ENCODE measurements around the gene GRK5.
"Not testable (repeated sequence)": the region's sequence is repeated elsewhere in the genome, so short reads cannot be mapped to it uniquely, and the experiment has no call there.

GRK5 gene

DNA sequence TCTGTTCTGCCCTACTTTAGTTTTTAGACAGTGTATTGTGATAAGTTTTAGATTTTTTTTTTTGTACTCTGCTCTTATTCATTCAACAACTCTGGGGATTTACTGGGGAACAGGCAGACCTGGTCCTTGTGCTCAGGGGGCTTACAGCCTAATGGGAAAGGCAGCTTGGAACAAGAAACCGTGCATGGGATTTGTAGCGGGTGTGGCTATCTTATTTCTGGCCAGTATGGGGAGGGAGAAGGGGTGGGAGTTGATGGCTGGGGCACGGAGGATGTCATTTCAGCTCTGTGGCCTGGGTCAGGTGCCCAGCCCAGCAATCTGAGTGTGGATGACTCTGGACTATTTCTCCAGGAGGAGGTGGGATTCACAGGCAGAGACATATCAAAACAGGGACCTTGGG is 47.0 kb downstream of the GRK5 start:
- TF ChIP-seq CTCF (IDR thresholded peaks at IDR 0.05; ENCODE audit: low read depth, low read length, missing control alignments), result no peak
- H3K4me3 ChIP-seq (ENCODE audit: low read depth, low read length), result no peak overlapping the region
- no peak for DNase-seq (ENCODE audit: low read depth)

DNA sequence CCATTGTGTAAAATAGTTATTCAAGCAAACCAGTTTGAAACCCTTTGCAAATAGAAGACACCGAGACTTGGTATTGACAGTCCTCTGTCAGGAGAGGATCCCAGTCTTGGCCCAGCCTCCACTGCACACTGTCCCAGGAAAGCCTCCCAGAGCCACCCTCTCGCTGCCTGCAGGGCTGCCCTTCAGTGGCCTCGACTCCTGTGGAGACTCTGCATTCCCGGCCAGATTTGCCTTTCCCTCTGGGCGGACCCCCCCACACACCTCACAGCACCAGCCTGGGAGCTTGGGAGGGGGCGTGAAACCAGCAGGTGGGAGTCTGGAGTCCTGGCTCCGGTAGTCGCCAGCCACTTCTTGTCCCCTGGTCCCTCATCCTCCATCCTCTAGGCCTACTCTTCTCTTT is 48.7 kb downstream of the GRK5 start:
- H3K4me3 ChIP-seq (ENCODE audit: low read depth, low read length), result no peak overlapping the region
- no peak for TF ChIP-seq CTCF (IDR thresholded peaks at IDR 0.05; ENCODE audit: low read depth, low read length, missing control alignments)
- no peak for DNase-seq (ENCODE audit: low read depth)

- H3K4me3 ChIP-seq (ENCODE audit: low read depth, low read length), result no peak overlapping the region
- TF ChIP-seq CTCF (IDR thresholded peaks at IDR 0.05; ENCODE audit: low read depth, low read length, missing control alignments), result no peak
- DNase-seq (ENCODE audit: low read depth), result no peak
These were observed 49.5 kb downstream of the GRK5 start for GRCh38 chr10:119256897-119257296.

GRCh38 chr10:119257899-119258419 is 50.6 kb downstream of the GRK5 start:
- no peak overlapping the region for H3K4me3 ChIP-seq (ENCODE audit: low read depth, low read length)
- TF ChIP-seq CTCF (IDR thresholded peaks at IDR 0.05; ENCODE audit: low read depth, low read length, missing control alignments), result no peak
- no peak for DNase-seq (ENCODE audit: low read depth)

GRCh38 chr10:119259345-119259744 is 52.0 kb downstream of the GRK5 start:
- TF ChIP-seq CTCF (IDR thresholded peaks at IDR 0.05; ENCODE audit: low read depth, low read length, missing control alignments), result no peak
- no peak for DNase-seq (ENCODE audit: low read depth)
- no peak overlapping the region for H3K4me3 ChIP-seq (ENCODE audit: low read depth, low read length)

DNA sequence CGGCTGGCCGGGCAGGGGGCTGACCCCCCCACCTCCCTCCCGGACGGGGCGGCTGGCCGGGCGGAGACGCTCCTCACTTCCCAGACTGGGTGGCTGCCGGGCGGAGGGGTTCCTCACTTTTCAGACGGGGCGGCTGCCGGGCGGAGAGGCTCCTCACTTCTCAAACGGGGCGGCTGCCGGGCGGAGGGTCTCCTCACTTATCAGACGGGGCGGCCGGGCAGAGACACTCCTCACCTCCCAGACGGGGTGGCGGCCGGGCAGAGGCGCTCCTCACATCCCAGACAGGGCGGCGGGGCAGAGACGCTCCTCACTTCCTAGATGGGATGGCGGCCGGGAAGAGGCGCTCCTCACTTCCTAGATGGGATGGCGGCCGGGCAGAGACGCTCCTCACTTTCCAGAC is 53.6 kb downstream of the GRK5 start:
- DNase-seq (ENCODE audit: low read depth); H3K4me3 ChIP-seq (ENCODE audit: low read depth, low read length): not testable (repeated sequence)

DNA sequence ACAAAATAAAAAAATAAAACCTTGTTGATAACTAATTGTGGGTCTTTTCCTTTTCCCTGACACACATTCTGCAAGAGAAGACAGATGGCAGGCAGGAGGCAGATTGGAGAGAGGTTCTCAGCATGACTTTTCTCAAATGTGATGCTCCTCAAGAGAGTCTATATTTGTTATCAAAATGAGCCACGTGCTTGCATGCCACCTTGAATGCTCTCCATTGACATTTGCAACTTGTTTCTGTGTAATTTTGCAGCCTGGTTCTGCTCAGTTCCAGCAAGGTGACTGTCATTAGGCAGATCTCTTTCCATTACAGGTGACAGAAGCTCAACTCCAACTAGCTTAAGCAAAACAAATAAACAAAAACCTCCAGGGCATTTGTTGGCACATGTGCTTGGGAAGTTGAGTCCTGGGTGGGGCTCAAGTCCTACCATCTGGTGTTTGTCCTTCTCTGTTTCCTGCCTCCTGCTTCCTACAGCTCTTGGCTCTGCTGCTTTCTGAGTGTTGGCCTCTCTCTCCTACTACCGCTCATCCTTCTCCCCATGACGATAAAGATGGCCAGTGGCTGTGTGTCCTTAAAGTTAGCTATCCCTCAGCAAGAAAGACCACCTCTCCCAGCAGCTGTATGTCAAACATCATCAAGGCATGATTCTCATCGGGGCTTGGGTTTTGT is 56.7 kb downstream of the GRK5 start:
- no peak overlapping the region for H3K4me3 ChIP-seq (ENCODE audit: low read depth, low read length)
- no peak for TF ChIP-seq CTCF (IDR thresholded peaks at IDR 0.05; ENCODE audit: low read depth, low read length, missing control alignments)
- no peak for DNase-seq (ENCODE audit: low read depth)
